COLO668 (cell line): ENCODE measurements around the gene NPC1.
"Not testable (repeated sequence)": the region's sequence is repeated elsewhere in the genome, so short reads cannot be mapped to it uniquely, and the experiment has no call there.

Experiments used
- DNase-seq: peaks from one replicate; lab custom pipeline; 2025; ENCODE audit not compliant: unreplicated experiment; lab: John Stamatoyannopoulos, UW

Gene NPC1

DNA sequence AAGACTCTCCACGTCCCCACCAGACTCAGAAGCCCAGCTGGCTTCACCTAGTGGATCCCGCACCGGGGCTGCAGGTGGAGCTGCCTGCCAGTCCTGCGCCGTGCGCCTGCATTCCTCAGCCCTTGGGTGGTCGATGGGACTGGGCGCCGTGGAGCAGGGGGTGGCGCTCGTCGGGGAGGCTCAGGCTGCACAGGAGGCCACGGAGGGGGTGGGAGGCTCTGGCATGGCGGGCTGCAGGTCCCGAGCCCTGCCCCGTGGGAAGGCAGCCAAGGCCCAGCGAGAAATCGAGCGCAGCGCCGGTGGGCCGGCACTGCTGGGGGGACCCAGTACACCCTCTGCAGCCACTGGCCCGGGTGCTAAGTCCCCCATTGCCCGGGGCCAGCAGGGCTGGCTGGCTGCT, 8.8 kb downstream of the NPC1 start:
- DNase-seq = not testable (repeated sequence)

DNA sequence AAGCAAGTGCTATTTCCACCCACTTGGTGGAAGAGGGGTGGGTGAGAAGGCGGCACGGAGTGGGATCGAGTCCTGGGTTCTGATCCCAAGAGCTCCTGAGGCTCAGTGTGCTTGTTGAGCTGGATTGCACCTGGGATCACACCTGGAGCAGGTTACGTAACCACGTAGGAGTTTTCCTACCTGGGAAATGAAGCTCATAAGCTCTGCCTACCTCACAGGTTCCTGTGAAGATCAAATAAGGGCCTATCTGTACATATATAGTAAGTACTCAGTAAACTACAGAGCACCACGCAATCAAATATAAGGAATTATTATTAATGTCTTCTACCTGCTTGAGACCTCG, 11.0 kb downstream of the NPC1 start:
- no peak for DNase-seq

DNA sequence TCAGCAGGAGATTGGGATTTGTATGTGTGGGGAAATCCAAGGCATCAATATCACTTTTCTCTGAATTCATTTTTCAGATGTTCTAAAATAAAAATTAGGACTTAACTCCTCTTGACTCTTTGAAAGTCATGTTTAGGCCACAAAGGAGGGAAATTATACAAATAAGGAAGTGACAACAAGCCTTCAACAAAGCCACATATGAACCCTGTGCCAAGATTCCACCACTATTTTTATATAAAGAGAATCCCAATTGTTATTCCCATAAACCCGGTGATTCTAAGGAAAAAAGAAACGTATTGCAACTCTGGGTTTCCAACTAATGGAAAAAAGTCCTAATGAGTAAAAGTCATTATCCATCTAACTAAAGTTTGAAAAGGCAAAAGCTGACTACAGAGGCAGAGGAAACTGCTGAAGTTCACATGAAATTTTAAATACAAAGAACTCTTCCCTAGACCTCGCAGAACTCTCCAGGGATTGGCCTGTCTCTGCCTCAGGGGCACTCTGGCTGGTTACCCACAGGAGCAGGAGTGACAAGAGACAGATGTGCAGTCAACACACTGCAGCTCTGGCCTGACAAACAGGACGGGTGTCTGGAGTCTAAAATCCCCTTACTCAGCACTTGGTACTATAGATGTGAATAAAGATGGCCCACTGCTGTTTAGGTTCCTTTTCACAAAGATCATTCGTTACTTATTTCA, 11.5 kb downstream of the NPC1 start:
- no peak for DNase-seq

DNA sequence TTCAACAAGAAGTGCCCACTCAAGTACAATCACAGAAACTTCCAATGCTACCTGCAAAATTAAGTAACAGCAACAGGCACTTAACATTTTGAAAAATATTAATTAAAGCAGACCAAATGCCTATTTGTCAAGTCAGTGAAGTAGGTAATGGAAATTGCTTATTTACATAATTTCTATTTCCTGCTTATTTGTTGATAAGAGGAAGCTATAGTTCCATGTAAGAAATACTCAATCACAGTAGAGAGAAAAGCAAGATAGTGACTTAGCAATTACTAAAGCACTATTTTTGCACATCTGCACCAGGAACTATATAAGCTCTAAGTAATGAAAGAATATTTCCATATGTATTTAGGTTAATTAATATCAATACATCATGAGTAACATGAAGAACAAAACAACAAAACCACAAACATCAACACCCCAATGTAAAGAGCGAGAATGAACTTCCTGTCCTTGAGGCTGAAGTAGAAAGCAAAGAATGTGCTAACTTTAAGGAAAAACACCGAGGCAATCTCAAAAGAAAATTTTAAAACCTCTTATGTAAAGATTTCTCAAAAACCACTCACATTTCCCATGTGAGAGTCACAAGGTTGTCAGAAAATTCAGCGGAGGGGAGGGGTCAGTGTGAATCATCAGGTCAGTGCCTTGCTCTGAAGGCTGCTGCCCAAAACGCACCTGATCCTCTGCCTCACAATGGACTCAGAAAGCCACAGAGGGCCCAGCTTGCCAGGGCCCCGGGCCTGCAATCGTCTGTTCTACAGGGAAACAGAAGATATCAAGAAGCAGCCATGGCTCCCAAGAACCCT, 12.5 kb downstream of the NPC1 start:
- DNase-seq = no peak

DNA sequence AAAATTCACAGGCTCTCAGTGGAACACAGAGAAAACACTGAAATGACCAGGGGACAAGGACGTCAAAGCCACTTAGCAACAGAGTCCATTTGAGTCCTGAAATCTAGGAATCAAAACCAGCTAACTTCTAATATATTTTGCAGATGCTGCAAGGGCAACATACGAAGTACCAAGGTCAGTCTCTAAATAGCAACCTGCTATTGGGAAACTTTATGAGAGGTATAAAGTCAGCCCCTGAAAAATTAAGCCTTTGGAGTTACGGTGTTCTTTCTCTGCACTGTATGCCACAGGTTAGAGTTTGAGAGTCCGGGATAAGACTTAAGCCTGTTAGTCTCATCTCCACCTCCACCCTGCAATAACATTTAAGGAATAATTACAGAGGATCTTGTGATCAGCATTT, 13.3 kb downstream of the NPC1 start:
- DNase-seq = no peak

DNA sequence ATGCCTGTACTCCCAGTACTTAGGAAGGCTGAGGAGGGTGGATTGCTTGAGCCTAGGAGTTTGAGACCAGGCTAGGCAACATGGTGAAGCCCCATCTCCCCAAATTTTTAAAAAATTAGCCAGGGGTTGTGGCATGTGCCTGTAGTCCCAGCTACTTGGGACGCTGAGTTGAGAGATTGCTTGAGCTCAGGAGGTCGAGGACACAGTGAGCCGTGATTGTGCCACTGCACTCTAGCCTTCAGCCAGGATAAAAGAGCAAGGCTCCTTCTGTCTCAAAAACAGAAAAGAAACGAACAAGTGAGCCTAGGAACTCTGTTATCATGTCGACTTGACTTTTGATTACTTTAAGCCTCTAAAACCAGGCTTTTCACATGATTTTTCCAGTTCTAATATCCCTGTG, 13.7 kb downstream of the NPC1 start:
- DNase-seq = no peak

DNA sequence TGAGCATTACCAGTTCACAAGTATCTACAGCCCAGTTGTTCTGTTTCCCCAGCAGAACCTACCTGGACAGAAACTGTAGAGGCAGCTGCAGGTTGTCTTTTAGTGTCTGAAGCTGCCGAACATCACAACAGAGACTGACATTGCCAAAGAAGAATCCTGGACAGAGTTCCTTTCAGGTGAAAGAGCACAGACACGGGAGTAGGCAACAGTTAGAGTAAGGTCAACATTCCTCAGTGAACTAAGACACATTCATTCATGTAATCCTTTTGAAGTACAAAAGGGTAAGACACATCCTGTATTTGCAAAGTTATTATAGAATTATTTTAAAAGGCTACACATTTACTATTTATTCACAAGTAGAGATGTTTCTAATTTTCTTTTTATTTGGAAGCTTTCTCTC, 14.3 kb downstream of the NPC1 start:
- DNase-seq = no peak

DNA sequence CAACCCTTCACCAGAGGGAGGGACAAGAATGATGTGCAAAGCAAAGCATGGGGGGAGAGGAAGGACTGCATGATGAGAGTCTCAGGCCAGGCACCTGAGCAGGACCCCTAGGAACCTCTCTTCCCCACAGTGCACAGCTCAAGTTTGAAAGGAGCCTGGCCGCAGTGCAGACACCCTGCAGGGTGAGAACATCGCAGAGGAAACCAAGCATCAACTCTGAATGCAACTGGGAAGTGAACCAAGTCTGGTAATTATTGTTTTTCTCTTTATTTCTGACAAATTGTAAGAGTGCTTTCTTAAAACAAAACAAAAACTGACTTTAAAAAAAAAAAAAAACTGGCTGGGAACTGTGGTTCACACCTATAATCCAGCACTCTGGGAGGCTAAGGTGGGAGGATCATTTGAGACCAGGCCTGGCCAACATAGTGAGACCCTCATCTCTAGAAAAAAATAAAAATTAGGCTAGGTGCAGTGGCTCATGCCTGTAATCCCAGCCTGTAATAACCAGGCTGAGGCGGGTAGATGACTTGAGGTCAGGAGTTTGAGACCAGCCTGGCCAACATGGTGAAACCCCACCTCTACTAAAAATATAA, 15.3 kb downstream of the NPC1 start:
- DNase-seq = no peak

DNA sequence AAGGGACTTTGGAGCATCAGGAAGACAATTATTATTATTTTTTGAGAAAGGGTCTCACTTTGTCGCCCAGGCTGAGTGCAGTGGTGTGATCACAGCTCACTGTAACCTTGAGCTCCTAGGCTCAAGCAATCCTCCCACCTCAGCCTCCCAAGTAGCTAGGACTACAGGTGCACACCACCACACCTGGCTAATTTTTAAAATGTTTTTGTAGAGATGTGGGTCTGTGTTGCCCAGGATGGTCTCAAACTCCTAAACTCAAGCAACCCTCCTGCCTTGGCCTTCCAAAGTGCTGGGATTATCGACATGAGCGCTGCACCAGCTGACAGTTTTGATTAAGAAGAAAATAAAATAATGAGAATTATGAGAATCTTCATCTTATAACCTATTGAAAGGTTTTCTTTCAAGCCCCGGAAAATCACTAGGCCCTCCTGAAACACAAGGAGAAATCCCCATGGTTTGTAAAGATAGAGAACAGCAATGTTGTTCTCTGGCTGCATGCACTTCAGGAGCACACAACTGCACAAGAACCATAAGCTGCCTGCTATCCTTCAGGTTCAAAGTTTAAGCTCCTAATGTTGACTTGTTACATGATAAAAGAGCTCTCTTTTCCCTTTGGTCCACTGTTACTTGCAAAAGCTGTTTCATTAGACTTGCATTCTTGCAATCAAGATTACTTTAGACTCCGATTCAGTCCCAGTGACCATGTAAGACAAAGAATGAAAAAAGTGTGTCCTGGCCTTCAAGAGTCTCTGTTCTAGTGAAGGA, 16.8 kb downstream of the NPC1 start:
- DNase-seq = no peak

DNA sequence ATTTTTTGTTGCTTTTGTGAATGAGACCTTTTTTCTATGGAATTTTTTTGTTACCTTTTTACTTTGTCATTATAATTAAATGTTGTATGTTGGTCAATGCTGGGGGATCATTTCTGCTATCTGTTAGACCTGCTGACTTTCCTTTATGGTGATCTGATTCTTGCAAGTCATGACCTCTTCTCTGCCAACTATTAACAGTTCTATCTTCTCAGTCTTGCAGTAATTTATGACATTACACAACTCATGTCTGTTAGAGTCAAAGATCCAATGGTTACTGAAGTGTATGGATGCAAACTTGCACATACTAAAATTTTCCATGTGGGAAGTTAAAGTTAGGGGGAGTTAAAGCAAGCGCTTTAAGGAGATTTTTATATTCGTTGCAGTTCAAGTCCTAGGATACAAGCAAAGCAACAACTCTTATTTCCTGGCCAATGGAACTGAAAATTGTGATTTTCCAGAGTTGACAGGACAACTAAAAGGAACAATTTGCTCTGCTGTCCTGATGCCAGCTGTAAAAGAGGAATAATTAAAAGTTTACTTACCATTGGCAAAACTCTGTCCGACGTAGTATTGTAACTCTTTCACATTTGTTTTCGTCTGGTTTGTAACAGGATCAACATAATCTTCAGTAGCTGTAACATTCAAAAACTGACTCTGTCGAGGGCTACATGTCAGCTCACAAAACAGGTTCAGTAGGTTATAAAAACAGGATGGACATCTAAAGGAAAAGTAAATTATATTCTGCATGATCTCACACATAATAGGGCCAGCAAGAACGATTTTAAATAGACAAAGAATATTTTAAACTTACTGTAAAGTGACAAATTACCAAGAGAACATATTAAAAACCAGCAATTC, 17.8 kb downstream of the NPC1 start:
- no peak for DNase-seq

DNA sequence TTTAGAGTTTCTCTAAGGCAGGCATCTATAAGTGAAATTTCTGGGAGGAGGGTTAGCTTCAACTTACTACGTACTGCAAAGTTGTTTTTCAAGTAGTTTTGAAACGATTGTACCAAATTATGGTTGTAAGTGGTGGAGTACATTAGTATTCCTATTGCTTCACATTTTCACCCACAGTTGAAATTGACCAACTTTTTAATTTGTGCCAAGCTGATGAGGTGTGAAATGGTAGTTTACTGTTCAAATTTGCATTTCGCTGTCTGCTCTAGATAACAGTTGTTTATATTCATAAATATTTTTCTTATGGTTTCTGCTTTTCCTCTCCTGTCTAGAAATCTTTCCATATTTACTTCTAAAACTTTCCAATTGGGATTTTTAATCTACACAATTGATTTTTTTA, 18.6 kb downstream of the NPC1 start:
- DNase-seq = no peak

DNA sequence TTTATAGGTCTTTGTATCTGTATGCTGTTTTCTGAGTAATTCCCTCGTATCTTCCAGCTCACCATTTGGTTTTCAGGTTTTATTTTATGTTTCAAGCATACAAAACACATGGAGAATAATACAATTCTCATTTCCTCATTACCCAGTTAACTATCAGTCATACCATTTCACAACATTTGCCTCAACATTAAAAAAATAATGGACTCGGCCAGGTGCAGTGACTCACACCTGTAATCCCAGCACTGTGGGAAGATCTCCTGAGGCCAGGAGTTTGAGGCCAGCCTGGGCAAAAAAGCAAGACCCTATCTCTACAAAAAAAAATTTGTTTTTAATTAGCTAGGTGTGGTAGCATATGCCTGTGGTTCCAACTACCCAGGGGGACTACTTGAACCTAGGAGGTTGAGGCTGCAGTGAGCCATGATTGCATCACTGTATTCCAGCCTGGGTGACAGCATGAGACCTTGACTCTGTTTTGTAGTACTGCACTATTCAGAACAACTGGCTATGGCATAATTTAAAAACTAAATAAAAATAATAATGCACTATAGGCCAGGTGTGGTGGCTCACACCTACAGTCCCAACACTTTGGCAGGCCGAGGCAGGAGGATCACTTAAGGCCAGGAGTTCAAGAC, 20.3 kb downstream of the NPC1 start:
- no peak for DNase-seq

DNA sequence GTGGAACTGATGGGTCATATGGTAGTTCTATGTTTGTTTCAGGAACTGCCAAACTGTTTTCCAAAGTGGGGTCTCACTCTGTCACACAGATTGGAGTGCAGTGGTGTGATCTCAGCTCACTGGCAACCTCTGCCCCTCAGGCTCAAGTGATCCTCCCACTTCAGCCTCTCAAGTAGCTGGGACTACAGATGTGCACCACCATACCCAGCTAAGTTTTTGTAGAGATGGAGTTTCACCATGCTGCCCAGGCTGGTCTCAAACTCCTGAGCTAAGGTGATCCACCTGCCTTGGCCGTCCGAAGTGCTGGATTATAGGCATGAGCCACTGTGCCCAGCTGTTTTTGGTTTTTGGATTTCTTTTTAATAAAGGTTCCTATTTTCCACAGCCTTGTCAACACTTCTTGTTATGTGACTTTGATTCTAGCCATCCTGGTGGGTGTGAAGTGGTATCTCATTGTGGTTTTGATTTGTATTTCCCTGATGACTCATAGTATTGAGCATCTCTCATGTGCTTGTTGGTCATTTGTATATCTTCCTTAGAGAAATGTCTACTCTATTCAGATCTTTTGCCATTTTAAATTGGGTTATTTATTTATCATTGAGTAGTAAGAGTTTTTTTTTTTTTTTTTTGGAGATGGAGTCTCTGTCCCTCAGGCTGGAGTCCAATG, 22.8 kb downstream of the NPC1 start:
- DNase-seq = no peak

DNA sequence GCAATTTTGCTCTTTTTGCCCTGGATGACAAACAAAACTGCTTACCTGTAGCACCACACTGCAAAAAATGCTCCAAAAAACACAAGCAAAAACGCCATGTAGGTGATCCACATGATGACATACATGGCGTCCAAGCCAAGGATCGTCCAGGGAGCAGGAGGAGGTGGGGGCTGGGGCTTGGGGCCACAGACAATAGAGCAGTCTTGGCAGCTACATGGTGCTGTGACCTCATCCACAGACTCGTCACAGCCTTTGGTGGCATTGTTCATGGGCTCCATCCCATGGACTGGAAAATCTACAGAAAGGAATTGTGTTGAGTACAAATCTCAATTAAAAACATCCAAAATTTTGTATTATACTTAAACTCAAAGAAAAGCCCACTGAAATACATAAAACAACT, 26.1 kb downstream of the NPC1 start:
- DNase-seq = no peak

DNA sequence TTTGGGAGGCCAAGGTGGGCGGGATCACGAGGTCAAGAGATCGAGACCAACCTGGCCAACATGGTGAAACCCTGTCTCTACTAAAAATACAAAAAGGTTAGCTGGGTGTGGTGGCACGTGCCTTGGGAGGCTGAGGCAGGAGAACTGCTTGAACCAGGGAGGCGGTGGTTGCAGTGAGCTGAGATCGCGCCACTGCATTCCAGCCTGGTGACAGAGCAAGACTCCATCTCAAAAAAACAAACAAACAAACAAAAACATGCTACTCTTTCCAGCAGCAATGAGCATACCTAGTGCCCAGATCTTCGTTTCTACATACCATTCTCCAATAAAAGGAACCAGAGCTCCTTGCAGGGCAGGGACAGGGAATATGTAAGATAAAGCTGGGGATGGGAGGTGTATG, 28.8 kb downstream of the NPC1 start:
- not testable (repeated sequence) for DNase-seq

DNA sequence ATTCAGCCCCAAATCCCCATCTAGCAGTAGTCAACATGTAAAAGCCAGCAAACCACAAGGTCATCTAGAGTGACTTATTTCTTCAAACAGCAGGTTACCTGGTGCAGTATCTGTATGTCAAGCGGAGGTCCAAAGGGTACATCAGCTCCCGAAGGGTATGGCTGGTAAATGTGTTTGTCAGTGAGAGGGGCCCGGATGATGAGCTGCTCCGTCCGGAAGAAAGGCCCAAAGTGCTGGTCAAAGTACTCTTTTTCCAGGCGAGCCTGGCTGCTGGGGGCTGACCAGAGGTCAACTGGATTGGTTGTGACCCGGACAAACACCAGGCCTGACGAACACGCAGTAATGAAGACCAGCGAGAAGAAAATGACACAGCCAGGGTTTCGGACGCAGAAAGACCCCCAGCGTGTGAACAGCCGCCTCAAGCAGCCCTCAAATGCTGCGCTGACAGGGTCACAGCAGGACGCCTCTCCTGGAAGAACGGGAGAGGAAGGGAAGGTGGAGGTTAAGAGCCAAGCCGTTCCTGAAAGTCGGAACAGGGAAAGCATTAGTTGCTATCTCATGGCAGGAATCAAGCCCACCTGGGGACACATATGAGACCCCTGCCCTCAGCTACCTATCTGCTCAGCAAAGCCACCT, 30.0 kb downstream of the NPC1 start:
- DNase-seq = no peak

DNA sequence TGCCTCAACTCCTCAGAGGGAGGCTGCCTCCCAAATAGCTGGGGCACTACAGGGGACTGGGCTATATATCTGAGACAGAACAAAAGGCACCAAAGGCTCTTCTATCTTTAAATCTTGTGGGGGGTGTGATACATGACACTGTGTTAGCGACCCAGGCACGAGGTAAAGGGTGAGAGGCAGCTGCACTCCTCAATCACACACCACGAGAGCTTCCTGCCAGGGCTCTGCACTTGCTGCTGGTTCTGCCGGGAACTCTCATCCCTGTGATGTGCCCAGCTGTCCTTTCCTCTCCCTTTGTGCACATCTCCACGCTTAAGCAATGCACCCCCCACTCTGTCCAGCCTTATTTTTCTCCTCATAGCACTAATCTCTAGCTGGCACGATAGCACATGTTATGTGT, 32.4 kb downstream of the NPC1 start:
- no peak for DNase-seq

DNA sequence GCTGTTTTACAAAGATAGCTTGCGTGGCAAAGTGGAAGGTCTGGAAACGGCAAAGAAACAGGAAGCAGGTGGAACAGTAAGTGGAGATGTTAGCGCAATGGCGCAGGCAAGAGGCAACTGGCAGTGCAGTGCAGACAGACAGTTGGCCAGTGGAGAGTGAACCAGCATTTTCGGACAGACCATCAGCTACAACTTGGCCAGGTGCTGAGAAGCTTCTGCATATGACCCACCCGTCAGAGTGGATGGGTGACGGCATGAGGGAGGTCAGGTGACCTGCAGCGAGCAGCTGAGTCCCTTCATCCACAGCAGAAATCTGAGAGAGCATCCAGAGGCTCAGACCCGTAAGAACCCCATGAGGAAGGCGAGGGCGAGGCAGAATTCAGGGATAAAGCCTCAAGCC, 33.8 kb downstream of the NPC1 start:
- no peak for DNase-seq

DNA sequence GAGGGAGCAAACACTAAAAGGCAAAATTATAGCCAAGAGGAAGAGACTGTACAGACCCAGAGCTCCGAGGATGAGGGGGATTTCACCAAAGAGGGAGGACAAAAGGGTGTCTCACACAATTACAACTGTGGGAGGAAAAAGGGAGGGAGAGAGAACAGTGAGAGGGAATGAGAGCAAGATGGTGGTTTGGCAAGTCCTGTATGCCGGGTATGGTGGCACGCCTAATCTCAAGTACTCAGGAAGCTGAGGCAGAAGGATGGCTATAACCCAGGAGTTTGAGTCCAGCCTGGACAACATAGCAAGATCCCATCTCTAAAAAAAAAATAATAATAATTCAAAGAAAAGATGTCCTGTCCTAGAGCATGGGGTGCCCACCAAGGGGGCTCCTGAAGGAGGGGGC, 34.3 kb downstream of the NPC1 start:
- no peak for DNase-seq
